Vagina (tissue), 2 donors: Measurements from ENCODE around the gene LYPD8. TPM values are rescaled to one million over a fixed set of nuclear protein-coding genes. Genes with fewer than 3 reads are reported as not detected.

Experiments used
- DNase-seq, 2 donors: peaks; one replicate each; pipeline ENCODE4 v3.0.0-alpha.2; 2017; ENCODE audit errors: extremely low spot score in 2 of 2
- H3K27ac ChIP-seq: fragments of 200-600 bp; sonication (generic); one replicate; pipeline ENCODE4 v1.5.1; 2019
- H3K27me3 ChIP-seq: fragments of 200-600 bp; sonication (generic); one replicate; pipeline ENCODE4 v1.5.1; 2019
- H3K36me3 ChIP-seq, 2 donors: fragments of 200-600 bp; sonication (generic); one replicate each; pipeline ENCODE4 v1.5.1; 2017 to 2019
- H3K4me1 ChIP-seq: fragments of 200-600 bp; sonication (generic); one replicate; pipeline ENCODE4 v1.5.1; 2019
- H3K4me3 ChIP-seq, 2 donors: fragments of 200-600 bp; sonication (generic); 1 replicate in 1 of 2; 2 replicates in 1 of 2; pipeline ENCODE4 v1.5.1; 2016 to 2019
- H3K9me3 ChIP-seq: fragments of 200-600 bp; sonication (generic); one replicate; pipeline ENCODE4 v1.5.1; 2019
- POLR2A ChIP-seq, 2 donors: fragments of 450-650 bp; IDR thresholded peaks; one replicate each; pipeline ENCODE4 v1.6.1; 2017; ENCODE audit warnings: antibody characterized with exemption in 2 of 2, mild to moderate bottlenecking in 2 of 2, moderate library complexity in 2 of 2
- POLR2AphosphoS5 ChIP-seq, 2 donors: sonication (generic); formaldehyde crosslinking; IDR thresholded peaks; one replicate each; pipeline ENCODE4 v1.9.0; 2017; ENCODE audit warnings: antibody characterized with exemption in 2 of 2, mild to moderate bottlenecking in 2 of 2, low read depth in 1 of 2; ENCODE audit not compliant: insufficient read depth in 1 of 2
- intact Hi-C: fragments of 100-400 bp; cut with DNase I; formaldehyde crosslinking; loops from one replicate; pipeline ENCODE4 v1.15.1; 2023
- total RNA-seq: library from RNA; depleted of rRNA; stranded (reverse); fragments of >200 nt; gene quantifications from one replicate; pipeline ENCODE4 v1.2.3, GENCODE V29; 2016
- TF ChIP-seq, protein P1 (sequence below), 3 experiments: fragments of 450-650 bp in 2 of 3; fragments of 200-600 bp in 1 of 3; sonication (generic) in 1 of 3; IDR thresholded peaks; one replicate each; pipeline ENCODE4 v1.5.1; 2017 to 2019; ENCODE audit warnings: antibody characterized with exemption in 3 of 3, mild to moderate bottlenecking in 2 of 3, moderate library complexity in 2 of 3

LYPD8 gene
- total RNA-seq, 1 donor from 2014 or later, result not detected

DNA sequence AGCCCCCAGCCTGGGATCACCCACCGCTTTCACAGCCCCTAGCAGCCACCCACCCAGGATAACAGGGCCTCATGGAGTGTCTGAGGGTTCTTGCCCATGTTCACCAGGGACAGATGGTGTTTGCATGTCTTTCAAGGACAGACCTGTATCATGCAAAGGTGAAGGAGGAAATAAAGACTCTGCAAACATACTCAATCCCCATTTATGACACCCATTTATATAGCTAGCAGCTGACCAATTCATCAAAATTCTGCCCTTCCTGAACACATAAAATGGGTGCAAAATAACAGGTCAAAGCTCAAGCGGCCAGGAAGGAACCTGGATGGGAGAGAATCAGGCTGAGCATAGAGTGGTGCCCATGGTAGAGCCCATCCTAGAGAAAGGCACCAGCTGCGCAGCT lies 32.8 kb upstream of the LYPD8 start:
- H3K27ac ChIP-seq, result no peak overlapping the region
- H3K4me1 ChIP-seq, result no peaks in the 10 kb centered on the region
- H3K27me3 ChIP-seq, result no peaks in the 10 kb centered on the region
- TF ChIP-seq POLR2AphosphoS5 (IDR thresholded peaks at IDR 0.05; ENCODE audit: insufficient read depth in 1 of 2, low read depth in 1 of 2), result no peak
- no peak for TF ChIP-seq POLR2A (IDR thresholded peaks at IDR 0.05)
- TF ChIP-seq, protein P1, sequence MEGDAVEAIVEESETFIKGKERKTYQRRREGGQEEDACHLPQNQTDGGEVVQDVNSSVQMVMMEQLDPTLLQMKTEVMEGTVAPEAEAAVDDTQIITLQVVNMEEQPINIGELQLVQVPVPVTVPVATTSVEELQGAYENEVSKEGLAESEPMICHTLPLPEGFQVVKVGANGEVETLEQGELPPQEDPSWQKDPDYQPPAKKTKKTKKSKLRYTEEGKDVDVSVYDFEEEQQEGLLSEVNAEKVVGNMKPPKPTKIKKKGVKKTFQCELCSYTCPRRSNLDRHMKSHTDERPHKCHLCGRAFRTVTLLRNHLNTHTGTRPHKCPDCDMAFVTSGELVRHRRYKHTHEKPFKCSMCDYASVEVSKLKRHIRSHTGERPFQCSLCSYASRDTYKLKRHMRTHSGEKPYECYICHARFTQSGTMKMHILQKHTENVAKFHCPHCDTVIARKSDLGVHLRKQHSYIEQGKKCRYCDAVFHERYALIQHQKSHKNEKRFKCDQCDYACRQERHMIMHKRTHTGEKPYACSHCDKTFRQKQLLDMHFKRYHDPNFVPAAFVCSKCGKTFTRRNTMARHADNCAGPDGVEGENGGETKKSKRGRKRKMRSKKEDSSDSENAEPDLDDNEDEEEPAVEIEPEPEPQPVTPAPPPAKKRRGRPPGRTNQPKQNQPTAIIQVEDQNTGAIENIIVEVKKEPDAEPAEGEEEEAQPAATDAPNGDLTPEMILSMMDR (IDR thresholded peaks at IDR 0.05), result no peak
- H3K9me3 ChIP-seq, result no peaks in the 10 kb centered on the region
- H3K4me3 ChIP-seq, result no peak overlapping the region
- intact Hi-C loops, result no loop called here
- DNase-seq, result no peak
- H3K36me3 ChIP-seq, result no peaks in the 10 kb centered on the region

- no peaks in the 10 kb centered on the region for H3K4me1 ChIP-seq
- no peaks in the 10 kb centered on the region for H3K27me3 ChIP-seq
- H3K9me3 ChIP-seq, result no peaks in the 10 kb centered on the region
- H3K27ac ChIP-seq, result no peak overlapping the region
- intact Hi-C loops, result no loop called here
- no peak overlapping the region for H3K4me3 ChIP-seq
- no peaks in the 10 kb centered on the region for H3K36me3 ChIP-seq
- TF ChIP-seq, protein P1 (IDR thresholded peaks at IDR 0.05), result no peak
- TF ChIP-seq POLR2A (IDR thresholded peaks at IDR 0.05), result no peak
- no peak for TF ChIP-seq POLR2AphosphoS5 (IDR thresholded peaks at IDR 0.05; ENCODE audit: insufficient read depth in 1 of 2, low read depth in 1 of 2)
- no peak for DNase-seq
Measured at GRCh38 chr1:248787430-248787829, 31.9 kb upstream of the LYPD8 start.

GRCh38 chr1:248786156-248786555 lies 30.6 kb upstream of the LYPD8 start:
- intact Hi-C loops, result no loop called here
- Histone ChIP-seq H3K4me3 (no peak overlapping the region), H3K4me1 (no peaks in the 10 kb centered on the region), H3K27me3 (no peaks in the 10 kb centered on the region), H3K9me3 (no peaks in the 10 kb centered on the region), H3K36me3 (no peaks in the 10 kb centered on the region), H3K27ac (no peak overlapping the region)
- TF ChIP-seq POLR2AphosphoS5 (IDR thresholded peaks at IDR 0.05; ENCODE audit: insufficient read depth in 1 of 2, low read depth in 1 of 2) (no peak), POLR2A (IDR thresholded peaks at IDR 0.05) (no peak)
- TF ChIP-seq, protein P1 (IDR thresholded peaks at IDR 0.05), result no peak
- no peak for DNase-seq

- no peaks in the 10 kb centered on the region for H3K36me3 ChIP-seq
- H3K4me1 ChIP-seq, result no peaks in the 10 kb centered on the region
- intact Hi-C loops, result no loop called here
- no peaks in the 10 kb centered on the region for H3K9me3 ChIP-seq
- no peak overlapping the region for H3K4me3 ChIP-seq
- no peak for DNase-seq
- H3K27ac ChIP-seq, result no peak overlapping the region
- TF ChIP-seq POLR2AphosphoS5 (IDR thresholded peaks at IDR 0.05; ENCODE audit: insufficient read depth in 1 of 2, low read depth in 1 of 2), result no peak
- no peak for TF ChIP-seq POLR2A (IDR thresholded peaks at IDR 0.05)
- no peaks in the 10 kb centered on the region for H3K27me3 ChIP-seq
Measured at GRCh38 chr1:248783367-248783766, 27.8 kb upstream of the LYPD8 start.

DNA sequence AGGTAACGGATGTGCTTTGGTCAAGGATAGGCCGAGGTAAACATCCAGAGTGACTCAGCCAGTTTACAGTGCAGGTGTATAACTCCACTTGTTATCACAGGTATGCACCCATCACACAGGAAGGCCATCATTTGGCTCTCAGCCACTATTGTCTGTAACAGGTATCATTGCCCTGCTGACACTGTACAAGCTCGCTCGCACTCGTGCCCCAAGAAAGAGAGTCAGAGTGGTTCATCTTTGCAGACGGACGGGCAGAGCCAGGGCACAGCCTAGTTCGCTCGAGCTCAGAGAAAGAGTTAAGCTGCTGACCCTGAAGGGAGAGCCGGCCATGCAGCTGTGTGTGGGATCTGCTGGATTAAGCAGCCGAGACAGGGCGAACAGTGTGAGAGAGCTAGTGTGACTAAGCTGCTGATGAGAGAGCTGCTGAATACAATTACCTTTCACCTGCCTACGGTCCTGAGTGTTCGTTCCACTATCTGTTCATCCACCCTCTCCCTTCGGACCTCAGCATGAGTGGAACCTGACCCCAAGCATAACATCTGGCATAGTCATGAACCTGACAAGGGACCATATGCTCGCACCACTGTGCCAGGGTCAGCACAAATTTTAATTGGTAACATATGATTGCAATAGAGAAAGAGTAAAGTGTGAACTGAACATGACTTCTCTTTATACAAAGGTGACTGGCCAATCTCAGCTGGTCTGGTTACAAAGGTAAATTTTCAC lies 27.0 kb upstream of the LYPD8 start:
- DNase-seq, result no peak
- no peak overlapping the region for H3K4me3 ChIP-seq
- no peaks in the 10 kb centered on the region for H3K36me3 ChIP-seq
- intact Hi-C loops, result no loop called here
- no peaks in the 10 kb centered on the region for H3K27me3 ChIP-seq
- H3K9me3 ChIP-seq, result no peaks in the 10 kb centered on the region
- TF ChIP-seq POLR2A (IDR thresholded peaks at IDR 0.05) (no peak), POLR2AphosphoS5 (IDR thresholded peaks at IDR 0.05; ENCODE audit: insufficient read depth in 1 of 2, low read depth in 1 of 2) (no peak)
- TF ChIP-seq, protein P1 (IDR thresholded peaks at IDR 0.05), result no peak
- no peak overlapping the region for H3K27ac ChIP-seq
- H3K4me1 ChIP-seq, result no peaks in the 10 kb centered on the region
